ENCODE measurements around the gene CYTL1. TPM values are rescaled to one million over a fixed set of nuclear protein-coding genes. Genes with fewer than 3 reads are reported as not detected.
A peak's percentile ranks its signal among the peaks of the same experiment; 100 is the strongest.

Gene CYTL1
- total and polyA plus RNA-seq, 8 donors, result 0.73 to 56.3 (median 26.8) TPM

GRCh38 chr4:4990857-4991540 lies 28.3 kb downstream of the CYTL1 start:
- no peaks in the 10 kb centered on the region for H3K4me1 ChIP-seq
- ATAC-seq (peak; percentile 60), DNase-seq (peak in 1 of 4 donors; percentile 69)
- no peak overlapping the region for H3K4me3 ChIP-seq
- no peak for TF ChIP-seq CTCF (IDR thresholded peaks at IDR 0.05)
- H3K27ac ChIP-seq, result no peak overlapping the region
- intact Hi-C loops (cut with DNase I), result no loop called here
- H3K9me3 ChIP-seq, result no peaks in the 10 kb centered on the region
- H3K27me3 ChIP-seq, result peaks cover 0 to 29% of the 10 kb centered on the region in 2 donors
- no peaks in the 10 kb centered on the region for H3K36me3 ChIP-seq

GRCh38 chr4:4990329-4990728 lies 28.9 kb downstream of the CYTL1 start:
- intact Hi-C loops (cut with DNase I), result no loop called here
- no peak for DNase-seq
- no peak overlapping the region for H3K27ac ChIP-seq
- no peaks in the 10 kb centered on the region for H3K9me3 ChIP-seq
- no peak overlapping the region for H3K4me3 ChIP-seq
- H3K4me1 ChIP-seq, result no peaks in the 10 kb centered on the region
- H3K36me3 ChIP-seq, result no peaks in the 10 kb centered on the region
- no peak for TF ChIP-seq CTCF (IDR thresholded peaks at IDR 0.05)
- peak; percentile 11 for ATAC-seq
- H3K27me3 ChIP-seq, result peaks cover 0 to 22% of the 10 kb centered on the region in 2 donors

GRCh38 chr4:4989083-4989622 lies 30.1 kb downstream of the CYTL1 start:
- intact Hi-C loops (cut with DNase I), result no loop called here
- no peak overlapping the region for H3K4me3 ChIP-seq
- H3K4me1 ChIP-seq, result no peaks in the 10 kb centered on the region
- peaks cover 0 to 12% of the 10 kb centered on the region in 2 donors for H3K27me3 ChIP-seq
- ATAC-seq (no peak), DNase-seq (no peak)
- no peak for TF ChIP-seq CTCF (IDR thresholded peaks at IDR 0.05)
- H3K9me3 ChIP-seq, result no peaks in the 10 kb centered on the region
- no peaks in the 10 kb centered on the region for H3K36me3 ChIP-seq
- H3K27ac ChIP-seq, result no peak overlapping the region

- H3K4me3 ChIP-seq, result no peak overlapping the region
- intact Hi-C loops (cut with DNase I), result no loop called here
- no peaks in the 10 kb centered on the region for H3K36me3 ChIP-seq
- no peak for TF ChIP-seq CTCF (IDR thresholded peaks at IDR 0.05)
- H3K27me3 ChIP-seq, result no peaks in the 10 kb centered on the region
- DNase-seq (no peak), ATAC-seq (no peak)
- H3K9me3 ChIP-seq, result no peaks in the 10 kb centered on the region
- H3K4me1 ChIP-seq, result no peaks in the 10 kb centered on the region
- no peak overlapping the region for H3K27ac ChIP-seq
These were observed 31.6 kb downstream of the CYTL1 start for GRCh38 chr4:4987656-4988055.

GRCh38 chr4:4986841-4987240 lies 32.4 kb downstream of the CYTL1 start:
- H3K4me3 ChIP-seq, result no peak overlapping the region
- DNase-seq (no peak), ATAC-seq (no peak)
- H3K27ac ChIP-seq, result no peak overlapping the region
- intact Hi-C loops (cut with DNase I), result no loop called here
- no peaks in the 10 kb centered on the region for H3K4me1 ChIP-seq
- no peaks in the 10 kb centered on the region for H3K27me3 ChIP-seq
- no peaks in the 10 kb centered on the region for H3K36me3 ChIP-seq
- H3K9me3 ChIP-seq, result no peaks in the 10 kb centered on the region
- no peak for TF ChIP-seq CTCF (IDR thresholded peaks at IDR 0.05)
